ENCODE results near the gene FEM1B. TPM values are rescaled to one million over a fixed set of nuclear protein-coding genes. Genes with fewer than 3 reads are reported as not detected.

The FEM1B gene
- total RNA-seq, 5 donors from 2014 or later (not counting 1 experiment from before 2014, with no cell fraction given) = 36.9 to 75.8 (median 55.3) TPM

DNA sequence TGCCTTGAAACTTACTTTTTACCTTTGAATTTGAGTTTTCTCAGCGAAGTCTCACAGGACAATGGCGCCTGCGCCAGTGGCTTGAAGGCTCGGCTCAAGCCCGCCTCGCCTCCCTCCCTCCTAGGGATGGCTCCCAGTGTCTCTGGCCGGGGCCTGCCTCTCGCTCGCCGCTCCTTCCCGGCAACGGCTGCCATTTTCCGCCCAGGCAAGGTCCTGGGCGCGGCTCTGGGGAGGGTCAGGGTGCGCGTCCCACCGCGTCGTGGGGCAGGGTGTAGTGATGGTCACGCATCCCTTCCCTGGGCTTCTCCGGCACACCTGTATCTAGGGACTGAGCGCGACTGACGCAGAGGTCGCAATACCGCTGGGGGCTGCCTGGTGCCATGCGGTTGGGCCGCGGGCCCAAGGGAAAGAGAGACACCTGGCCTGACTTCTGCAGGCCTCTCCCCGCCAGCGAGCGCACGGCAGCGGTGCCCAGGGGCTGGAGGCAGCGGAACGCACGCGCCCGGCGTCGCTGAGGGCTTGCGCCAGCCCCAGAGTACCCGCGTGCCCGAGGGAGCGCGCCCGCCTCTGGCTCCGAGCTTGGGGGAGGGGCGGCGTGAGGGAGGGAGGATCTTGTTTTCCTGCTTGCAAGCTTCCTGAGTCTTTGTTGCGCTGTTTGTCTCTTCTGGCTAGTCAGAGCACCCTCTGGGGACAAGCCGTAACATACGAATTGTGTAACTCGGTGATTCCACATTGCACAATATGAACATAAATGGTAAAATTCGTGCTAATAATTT lies 20.7 kb upstream of the FEM1B start:
- H3K27me3 ChIP-seq (replicated peaks in 1 of 2; ENCODE audit: control insufficient read depth in 2 of 2, extremely low read depth in 1 of 2, insufficient read depth in 2 of 2, low read length in 1 of 2) = peaks cover 0 to 21% of the 10 kb centered on the region in 2 experiments
- Mint-ChIP-seq H3K4me3 (peak overlapping the region; percentile 72 to 77 (median 73)), H3K4me1 (peaks cover 12 to 21% (median 14%) of the 10 kb centered on the region in 3 donors), H3K27me3 (peaks cover 0 to under 1% of the 10 kb centered on the region in 2 donors), H3K36me3 (no peaks in the 10 kb centered on the region), H3K9me3 (no peaks in the 10 kb centered on the region), H3K27ac (peak overlapping the region in 1 of 2 donors; percentile 78)
- DNase-seq (peak; percentile 14 to 84 (median 48)), ATAC-seq (replicated peaks in 1 of 4) (peak; percentile 67 to 83 (median 72))
- ChIA-PET POLR2A (no interaction called here), CTCF (no interaction called here)
- H3K36me3 ChIP-seq (ENCODE audit: control insufficient read depth in 2 of 2, extremely low read depth in 1 of 2, insufficient read depth in 1 of 2, low read length in 1 of 2) = no peaks in the 10 kb centered on the region
- H3K9me3 ChIP-seq = no peaks in the 10 kb centered on the region
- H3K27ac ChIP-seq (ENCODE audit: low read length) = peak overlapping the region; percentile 18
- peak overlapping the region; percentile 49 to 64 for H3K4me3 ChIP-seq (ENCODE audit: control insufficient read depth in 1 of 2, extremely low read depth in 1 of 2, low read length in 1 of 2)
- 28% methylated on average over 45 of the region's 57 CpGs for WGBS (ENCODE audit: insufficient coverage)
- peaks cover 4 to 21% of the 10 kb centered on the region in 2 experiments for H3K4me1 ChIP-seq (ENCODE audit: control insufficient read depth in 1 of 2, extremely low read depth in 1 of 2, insufficient read depth in 2 of 2, low read length in 2 of 2)

DNA sequence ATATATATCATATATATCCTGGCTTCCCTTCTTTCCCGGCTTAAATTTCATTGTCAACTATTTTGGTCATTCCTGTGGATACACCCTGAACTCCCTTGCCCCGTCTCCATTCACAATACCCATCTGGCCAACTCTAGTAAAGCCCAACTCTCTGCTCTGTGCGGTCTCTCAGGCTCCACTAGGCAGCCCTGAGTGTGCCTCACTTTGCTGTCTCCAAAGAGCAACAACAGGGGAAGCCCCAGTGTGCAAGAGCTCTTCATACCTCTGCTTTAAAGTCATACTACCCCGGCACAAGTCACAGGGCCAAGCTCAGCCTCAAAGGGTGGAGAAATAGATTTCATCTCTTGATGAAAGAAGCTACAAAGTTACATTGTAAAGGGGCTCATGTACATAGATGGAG lies 18.9 kb upstream of the FEM1B start:
- Mint-ChIP-seq H3K27ac (peak overlapping the region; percentile 32 to 79), H3K27me3 (peaks cover 0 to 4% of the 10 kb centered on the region in 2 donors), H3K4me3 (no peak overlapping the region), H3K4me1 (peaks cover 12 to 15% (median 14%) of the 10 kb centered on the region in 3 donors), H3K36me3 (no peaks in the 10 kb centered on the region), H3K9me3 (no peaks in the 10 kb centered on the region)
- no peak overlapping the region for H3K4me3 ChIP-seq (ENCODE audit: control insufficient read depth in 1 of 2, extremely low read depth in 1 of 2, low read length in 1 of 2)
- peaks cover 0 to 21% of the 10 kb centered on the region in 2 experiments for H3K27me3 ChIP-seq (replicated peaks in 1 of 2; ENCODE audit: control insufficient read depth in 2 of 2, extremely low read depth in 1 of 2, insufficient read depth in 2 of 2, low read length in 1 of 2)
- POLR2A ChIA-PET = interaction anchor here in 1 of 2 donors (1.0 kb wide), 1 partner anchor 18 kb away, joined by 3 read pairs; no protein-coding TSS in a partner anchor
- H3K36me3 ChIP-seq (ENCODE audit: control insufficient read depth in 2 of 2, extremely low read depth in 1 of 2, insufficient read depth in 1 of 2, low read length in 1 of 2) = no peaks in the 10 kb centered on the region
- H3K9me3 ChIP-seq = no peaks in the 10 kb centered on the region
- H3K4me1 ChIP-seq (ENCODE audit: control insufficient read depth in 1 of 2, extremely low read depth in 1 of 2, insufficient read depth in 2 of 2, low read length in 2 of 2) = peaks cover 4 to 21% of the 10 kb centered on the region in 2 experiments
- DNase-seq (peak in 16 of 35 experiments; percentile 6 to 46 (median 18)), ATAC-seq (replicated peaks in 1 of 4) (peak; percentile 38 to 89 (median 71))
- WGBS (ENCODE audit: insufficient coverage) = no CpG with 5 or more reads among the region's 4 CpGs
- CTCF ChIA-PET = interaction anchor here in 1 of 2 donors (1.0 kb wide), 1 partner anchor 48 kb away, joined by 3 read pairs; no protein-coding TSS in a partner anchor
- H3K27ac ChIP-seq (ENCODE audit: low read length) = no peak overlapping the region

DNA sequence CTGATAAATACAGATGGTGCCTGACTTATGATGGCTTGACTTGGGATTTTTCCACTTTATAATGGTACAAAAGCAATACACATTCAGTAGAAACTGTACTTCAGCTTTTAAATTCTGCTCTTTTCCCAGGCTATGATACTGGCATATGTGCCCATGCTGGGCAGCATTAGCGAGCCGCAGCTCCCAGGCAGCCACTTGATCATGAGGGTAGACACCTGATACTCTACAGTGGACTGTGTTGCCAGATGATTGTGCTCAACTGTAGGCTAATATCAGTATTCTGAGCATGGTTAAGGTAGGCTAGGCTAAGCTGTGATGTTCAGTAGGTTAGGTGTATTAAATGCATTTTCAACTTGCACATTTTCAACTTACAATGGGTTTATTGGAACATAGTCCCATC lies 17.7 kb upstream of the FEM1B start:
- H3K27ac Mint-ChIP-seq = no peak overlapping the region
- peaks cover 12 to 15% (median 14%) of the 10 kb centered on the region in 3 donors for H3K4me1 Mint-ChIP-seq
- 70% methylated on average over 2 of the region's 2 CpGs for WGBS (ENCODE audit: insufficient coverage)
- H3K4me3 Mint-ChIP-seq = no peak overlapping the region
- DNase-seq (no peak), ATAC-seq (replicated peaks in 1 of 4) (no peak)
- Histone ChIP-seq H3K36me3 (ENCODE audit: control insufficient read depth in 2 of 2, extremely low read depth in 1 of 2, insufficient read depth in 1 of 2, low read length in 1 of 2) (no peaks in the 10 kb centered on the region), H3K4me3 (ENCODE audit: control insufficient read depth in 1 of 2, extremely low read depth in 1 of 2, low read length in 1 of 2) (no peak overlapping the region), H3K27me3 (replicated peaks in 1 of 2; ENCODE audit: control insufficient read depth in 2 of 2, extremely low read depth in 1 of 2, insufficient read depth in 2 of 2, low read length in 1 of 2) (peaks cover 0 to 17% of the 10 kb centered on the region in 2 experiments), H3K27ac (ENCODE audit: low read length) (no peak overlapping the region), H3K9me3 (no peaks in the 10 kb centered on the region), H3K4me1 (ENCODE audit: control insufficient read depth in 1 of 2, extremely low read depth in 1 of 2, insufficient read depth in 2 of 2, low read length in 2 of 2) (peaks cover 4 to 21% of the 10 kb centered on the region in 2 experiments)
- H3K9me3 Mint-ChIP-seq = no peaks in the 10 kb centered on the region
- ChIA-PET CTCF (interaction anchor here in 1 of 2 donors (0.7 kb wide), 1 partner anchor 10 kb away, joined by 3 read pairs; no protein-coding TSS in a partner anchor), POLR2A (interaction anchor here in 1 of 2 donors (1.0 kb wide), 1 partner anchor 17 kb away, joined by 3 read pairs; no protein-coding TSS in a partner anchor)
- H3K36me3 Mint-ChIP-seq = no peaks in the 10 kb centered on the region
- peaks cover 9 to 11% of the 10 kb centered on the region in 2 donors for H3K27me3 Mint-ChIP-seq

DNA sequence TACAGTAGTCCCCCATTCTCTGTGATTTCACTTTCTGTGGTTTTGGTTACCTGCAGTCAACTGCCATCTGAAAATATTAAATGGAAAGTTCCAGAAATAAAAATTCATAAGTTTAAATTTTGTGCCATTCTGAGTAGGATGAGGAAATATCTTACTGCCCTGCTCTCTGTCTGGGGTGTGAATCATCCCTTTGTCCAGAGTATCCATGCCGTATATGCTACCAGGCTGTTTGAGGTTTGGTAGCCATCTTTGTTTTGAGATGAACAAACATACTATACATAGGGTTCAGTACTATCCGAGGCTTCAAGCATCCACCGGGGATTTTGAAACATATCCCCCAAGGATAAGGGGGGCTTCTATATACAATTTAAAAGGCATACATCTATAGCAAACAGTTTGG lies 16.3 kb upstream of the FEM1B start:
- Mint-ChIP-seq H3K4me1 (peaks cover 9 to 14% (median 12%) of the 10 kb centered on the region in 3 donors), H3K9me3 (no peaks in the 10 kb centered on the region), H3K36me3 (no peaks in the 10 kb centered on the region), H3K4me3 (no peak overlapping the region), H3K27me3 (peaks cover 14 to 16% of the 10 kb centered on the region in 2 donors), H3K27ac (no peak overlapping the region)
- ChIA-PET POLR2A (no interaction called here), CTCF (no interaction called here)
- H3K4me1 ChIP-seq (ENCODE audit: control insufficient read depth in 1 of 2, extremely low read depth in 1 of 2, insufficient read depth in 2 of 2, low read length in 2 of 2) = peaks cover 4 to 20% of the 10 kb centered on the region in 2 experiments
- no CpG with 5 or more reads among the region's 3 CpGs for WGBS (ENCODE audit: insufficient coverage)
- no peaks in the 10 kb centered on the region for H3K36me3 ChIP-seq (ENCODE audit: control insufficient read depth in 2 of 2, extremely low read depth in 1 of 2, insufficient read depth in 1 of 2, low read length in 1 of 2)
- DNase-seq (no peak), ATAC-seq (replicated peaks in 1 of 4) (no peak)
- H3K4me3 ChIP-seq (ENCODE audit: control insufficient read depth in 1 of 2, extremely low read depth in 1 of 2, low read length in 1 of 2) = no peak overlapping the region
- H3K27ac ChIP-seq (ENCODE audit: low read length) = no peak overlapping the region
- H3K9me3 ChIP-seq = no peaks in the 10 kb centered on the region
- peaks cover 0 to 12% of the 10 kb centered on the region in 2 experiments for H3K27me3 ChIP-seq (replicated peaks in 1 of 2; ENCODE audit: control insufficient read depth in 2 of 2, extremely low read depth in 1 of 2, insufficient read depth in 2 of 2, low read length in 1 of 2)

DNA sequence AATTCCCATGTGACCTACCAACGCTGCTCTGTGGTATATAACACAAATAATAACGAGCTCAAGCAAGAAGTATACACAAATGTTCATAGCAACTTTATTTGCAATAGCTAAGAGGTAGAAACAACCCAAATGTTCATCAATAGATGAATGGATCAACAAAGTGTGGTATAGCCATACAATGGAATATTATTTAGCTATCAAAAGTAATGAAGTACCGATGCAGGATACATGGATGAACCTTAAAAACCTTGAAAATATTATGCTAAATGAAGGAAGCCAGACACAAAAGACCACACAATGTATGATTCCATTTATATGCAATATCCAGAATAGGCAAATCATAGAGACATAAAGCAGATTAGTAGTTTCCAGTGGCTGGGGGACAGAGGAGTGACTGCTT lies 15.6 kb upstream of the FEM1B start:
- DNase-seq (no peak), ATAC-seq (replicated peaks in 1 of 4) (no peak)

DNA sequence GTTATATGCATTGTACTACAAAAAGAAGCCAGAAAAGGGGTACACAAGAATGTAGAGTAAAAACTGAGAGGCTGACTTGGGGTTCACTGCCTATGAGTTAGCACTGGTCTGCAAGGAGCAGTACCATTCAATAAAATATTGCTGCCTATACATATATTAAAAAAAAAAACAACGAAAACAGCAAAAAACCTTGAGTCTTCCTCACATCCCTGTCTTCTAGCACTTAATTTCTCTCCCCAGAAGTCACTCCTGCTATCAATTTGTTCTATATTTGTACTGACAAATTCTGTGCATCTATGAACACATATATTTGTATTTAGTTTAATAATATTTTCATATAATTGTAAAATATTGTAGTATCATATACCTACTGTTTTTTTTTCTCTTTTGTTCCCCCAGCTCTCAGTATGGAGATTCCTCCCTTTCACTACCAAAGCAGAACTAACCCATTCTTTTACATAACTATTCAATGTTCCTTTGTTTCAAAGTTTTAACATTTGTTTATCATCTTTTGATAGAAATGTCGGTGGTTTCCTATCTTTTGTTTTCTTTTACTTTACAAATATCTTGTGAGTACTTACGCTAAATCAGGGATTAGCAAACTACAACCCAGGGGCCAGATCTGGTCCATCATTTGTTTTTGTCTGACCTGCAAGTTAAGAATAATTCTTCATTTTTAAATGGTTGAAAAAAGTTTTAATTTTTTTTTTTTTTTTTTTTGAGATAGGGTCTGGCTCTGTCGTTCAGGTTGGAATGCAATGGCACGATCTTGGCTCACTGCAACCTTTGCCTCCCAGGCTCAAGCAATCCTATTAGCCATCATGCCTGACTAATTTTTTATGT lies 14.8 kb upstream of the FEM1B start:
- ChIA-PET CTCF (interaction anchor here in 1 of 2 donors (1.0 kb wide), 1 partner anchor 18 kb away, joined by 3 read pairs; no protein-coding TSS in a partner anchor), POLR2A (no interaction called here)
- no peak for ATAC-seq (replicated peaks in 1 of 4)
- DNase-seq = no peak
- Histone ChIP-seq H3K36me3 (ENCODE audit: control insufficient read depth in 2 of 2, extremely low read depth in 1 of 2, insufficient read depth in 1 of 2, low read length in 1 of 2) (no peaks in the 10 kb centered on the region), H3K4me1 (ENCODE audit: control insufficient read depth in 1 of 2, extremely low read depth in 1 of 2, insufficient read depth in 2 of 2, low read length in 2 of 2) (peaks cover 4 to 7% of the 10 kb centered on the region in 2 experiments), H3K27me3 (replicated peaks in 1 of 2; ENCODE audit: control insufficient read depth in 2 of 2, extremely low read depth in 1 of 2, insufficient read depth in 2 of 2, low read length in 1 of 2) (peaks cover 2 to 7% of the 10 kb centered on the region in 2 experiments), H3K9me3 (no peaks in the 10 kb centered on the region), H3K27ac (ENCODE audit: low read length) (no peak overlapping the region), H3K4me3 (ENCODE audit: control insufficient read depth in 1 of 2, extremely low read depth in 1 of 2, low read length in 1 of 2) (no peak overlapping the region)
- Mint-ChIP-seq H3K9me3 (no peaks in the 10 kb centered on the region), H3K27ac (no peak overlapping the region), H3K4me1 (peaks cover 6 to 12% (median 9%) of the 10 kb centered on the region in 3 donors), H3K36me3 (no peaks in the 10 kb centered on the region), H3K4me3 (no peak overlapping the region), H3K27me3 (peaks cover 14 to 16% of the 10 kb centered on the region in 2 donors)
- no CpG with 5 or more reads among the region's 5 CpGs for WGBS (ENCODE audit: insufficient coverage)

More for the DNA sequence above, 15.6 kb upstream of the FEM1B start:
- Mint-ChIP-seq H3K4me3 (no peak overlapping the region), H3K9me3 (no peaks in the 10 kb centered on the region), H3K36me3 (no peaks in the 10 kb centered on the region), H3K27me3 (peaks cover 14 to 16% of the 10 kb centered on the region in 2 donors), H3K4me1 (peaks cover 6 to 12% (median 12%) of the 10 kb centered on the region in 3 donors), H3K27ac (no peak overlapping the region)
- POLR2A ChIA-PET = no interaction called here
- CTCF ChIA-PET = interaction anchor here in 1 of 2 donors (0.7 to 1.0 kb wide), 2 partner anchors 19 to 818 kb away, joined by 3 read pairs; no protein-coding TSS in a partner anchor
- peaks cover 4 to 12% of the 10 kb centered on the region in 2 experiments for H3K4me1 ChIP-seq (ENCODE audit: control insufficient read depth in 1 of 2, extremely low read depth in 1 of 2, insufficient read depth in 2 of 2, low read length in 2 of 2)
- H3K36me3 ChIP-seq (ENCODE audit: control insufficient read depth in 2 of 2, extremely low read depth in 1 of 2, insufficient read depth in 1 of 2, low read length in 1 of 2) = no peaks in the 10 kb centered on the region
- no CpG with 5 or more reads among the region's 3 CpGs for WGBS (ENCODE audit: insufficient coverage)
- H3K9me3 ChIP-seq = no peaks in the 10 kb centered on the region
- peaks cover 0 to 5% of the 10 kb centered on the region in 2 experiments for H3K27me3 ChIP-seq (replicated peaks in 1 of 2; ENCODE audit: control insufficient read depth in 2 of 2, extremely low read depth in 1 of 2, insufficient read depth in 2 of 2, low read length in 1 of 2)
- H3K4me3 ChIP-seq (ENCODE audit: control insufficient read depth in 1 of 2, extremely low read depth in 1 of 2, low read length in 1 of 2) = no peak overlapping the region
- no peak overlapping the region for H3K27ac ChIP-seq (ENCODE audit: low read length)

Data from T-cell (primary cell).